Measurements from ENCODE around the gene SLC22A4.

Gene SLC22A4

DNA sequence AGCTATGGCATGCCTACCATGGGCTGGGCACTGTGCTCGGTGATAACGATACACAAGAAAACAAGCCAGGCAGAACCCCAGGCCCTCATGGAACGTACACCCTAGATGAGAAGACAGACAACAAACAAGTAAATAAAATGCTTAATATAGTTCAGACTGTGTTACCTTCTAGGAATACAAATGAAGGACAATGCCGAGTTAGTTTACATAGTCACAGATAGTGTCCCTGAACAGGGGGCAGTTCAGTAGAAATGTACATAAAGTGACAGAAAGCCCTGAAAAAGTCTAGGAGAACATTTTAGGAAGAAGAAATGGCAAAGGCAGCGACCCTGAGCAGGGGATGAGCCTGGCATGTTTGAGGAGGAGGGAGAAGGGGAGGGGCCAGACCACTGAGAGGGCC is 97.1 kb downstream of the SLC22A4 start:
- no peak for DNase-seq
- no peak overlapping the region for H2AFZ ChIP-seq (ENCODE audit: insufficient read depth, low read length, poor library complexity)
- no peak overlapping the region for H2BK5ac ChIP-seq (ENCODE audit: low read depth, low read length, poor library complexity)
- no peak overlapping the region for H2AK5ac ChIP-seq (ENCODE audit: low read length)
- H3K4me2 ChIP-seq (ENCODE audit: low read length): no peak overlapping the region
- H3K36me3 ChIP-seq (ENCODE audit: control insufficient read depth in 1 of 2, insufficient read depth in 2 of 2, low read length in 2 of 2): peaks cover 9 to 12% of the 10 kb centered on the region in 2 experiments
- no peak overlapping the region for H4K91ac ChIP-seq (ENCODE audit: low read depth, low read length)
- no peak overlapping the region for H3K23ac ChIP-seq (ENCODE audit: low read length)
- H2BK120ac ChIP-seq (ENCODE audit: insufficient read depth, low read length, poor library complexity): no peak overlapping the region
- no peak overlapping the region for H2BK12ac ChIP-seq (ENCODE audit: low read length)
- H3K79me2 ChIP-seq (ENCODE audit: control insufficient read depth, insufficient read depth, low read length, poor library complexity): no peaks in the 10 kb centered on the region
- H3K4me1 ChIP-seq (ENCODE audit: control insufficient read depth in 1 of 2, insufficient read depth in 2 of 2, low read length in 2 of 2): peaks cover 26 to 35% of the 10 kb centered on the region in 2 experiments
- H3K79me1 ChIP-seq (ENCODE audit: low read length): peaks cover 17% of the 10 kb centered on the region
- no peaks in the 10 kb centered on the region for H3K9me3 ChIP-seq (ENCODE audit: insufficient read depth, low read depth, low read length)
- WGBS (ENCODE audit: extremely low coverage, insufficient coverage, insufficient read length): no CpG with 5 or more reads among the region's 5 CpGs
- H3K27ac ChIP-seq (ENCODE audit: low read depth, low read length): no peak overlapping the region
- H3K4me3 ChIP-seq (ENCODE audit: low read depth, low read length): no peak overlapping the region
- H3K18ac ChIP-seq (ENCODE audit: low read length): no peak overlapping the region
- no peak overlapping the region for H3K4ac ChIP-seq (ENCODE audit: low read depth, low read length)
- no peak overlapping the region for H3K14ac ChIP-seq (ENCODE audit: low read length)
- no peak overlapping the region for H3K9ac ChIP-seq (ENCODE audit: low read length)
- no peak overlapping the region for H4K8ac ChIP-seq (ENCODE audit: low read depth, low read length)
- no peaks in the 10 kb centered on the region for H3K27me3 ChIP-seq (ENCODE audit: insufficient read depth, low read length)
- no peak overlapping the region for H4K12ac ChIP-seq (ENCODE audit: low read depth, low read length)

DNA sequence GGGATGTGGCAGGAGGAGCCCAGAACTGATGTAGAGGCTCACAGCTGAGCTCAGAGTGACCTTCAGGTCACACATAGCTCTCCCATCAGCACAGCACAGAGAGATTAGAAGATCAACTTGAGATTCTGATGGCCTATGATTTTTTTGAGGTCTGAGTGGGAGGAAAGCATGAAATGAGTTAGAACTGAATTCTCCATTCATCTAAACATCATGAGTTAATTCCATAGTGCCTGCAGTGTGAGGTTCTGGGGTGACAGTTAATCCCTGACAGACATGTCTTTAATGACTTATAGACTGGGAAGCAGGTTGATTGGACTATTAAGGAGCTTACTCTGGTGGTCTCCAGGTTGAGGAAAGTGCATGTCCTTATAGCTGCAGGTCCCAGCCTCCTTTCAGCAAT is 97.7 kb downstream of the SLC22A4 start:
- DNase-seq: no peak
- Histone ChIP-seq H2BK12ac (ENCODE audit: low read length) (no peak overlapping the region), H3K36me3 (ENCODE audit: control insufficient read depth in 1 of 2, insufficient read depth in 2 of 2, low read length in 2 of 2) (peaks cover 9 to 12% of the 10 kb centered on the region in 2 experiments), H2AK5ac (ENCODE audit: low read length) (no peak overlapping the region), H3K9me3 (ENCODE audit: insufficient read depth, low read depth, low read length) (no peaks in the 10 kb centered on the region), H4K12ac (ENCODE audit: low read depth, low read length) (no peak overlapping the region), H3K9ac (ENCODE audit: low read length) (no peak overlapping the region), H3K4me1 (ENCODE audit: control insufficient read depth in 1 of 2, insufficient read depth in 2 of 2, low read length in 2 of 2) (peaks cover 27 to 37% of the 10 kb centered on the region in 2 experiments), H3K4ac (ENCODE audit: low read depth, low read length) (no peak overlapping the region), H3K4me3 (ENCODE audit: low read depth, low read length) (no peak overlapping the region), H2BK5ac (ENCODE audit: low read depth, low read length, poor library complexity) (no peak overlapping the region), H3K18ac (ENCODE audit: low read length) (no peak overlapping the region), H3K79me2 (ENCODE audit: control insufficient read depth, insufficient read depth, low read length, poor library complexity) (no peaks in the 10 kb centered on the region), H2AFZ (ENCODE audit: insufficient read depth, low read length, poor library complexity) (no peak overlapping the region), H2BK120ac (ENCODE audit: insufficient read depth, low read length, poor library complexity) (no peak overlapping the region), H3K23ac (ENCODE audit: low read length) (no peak overlapping the region), H3K27me3 (ENCODE audit: insufficient read depth, low read length) (no peaks in the 10 kb centered on the region), H3K4me2 (ENCODE audit: low read length) (no peak overlapping the region), H3K14ac (ENCODE audit: low read length) (no peak overlapping the region), H4K91ac (ENCODE audit: low read depth, low read length) (no peak overlapping the region), H3K27ac (ENCODE audit: low read depth, low read length) (no peak overlapping the region), H3K79me1 (ENCODE audit: low read length) (peaks cover 15% of the 10 kb centered on the region), H4K8ac (ENCODE audit: low read depth, low read length) (no peak overlapping the region)

DNA sequence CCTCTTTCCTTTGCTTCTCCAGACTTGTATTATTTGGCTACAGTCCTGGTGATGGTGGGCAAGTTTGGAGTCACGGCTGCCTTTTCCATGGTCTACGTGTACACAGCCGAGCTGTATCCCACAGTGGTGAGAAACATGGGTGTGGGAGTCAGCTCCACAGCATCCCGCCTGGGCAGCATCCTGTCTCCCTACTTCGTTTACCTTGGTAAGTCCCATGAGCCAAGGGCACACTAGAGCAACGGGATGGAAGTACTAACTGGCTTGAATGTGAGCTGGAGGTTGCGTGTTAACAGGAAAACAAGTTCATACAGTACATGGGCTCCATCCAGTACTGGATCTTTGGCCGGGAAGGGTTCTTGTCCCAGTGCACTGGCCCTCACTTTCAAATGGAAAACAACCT is 98.2 kb downstream of the SLC22A4 start:
- H3K27ac ChIP-seq (ENCODE audit: low read depth, low read length): no peak overlapping the region

DNA sequence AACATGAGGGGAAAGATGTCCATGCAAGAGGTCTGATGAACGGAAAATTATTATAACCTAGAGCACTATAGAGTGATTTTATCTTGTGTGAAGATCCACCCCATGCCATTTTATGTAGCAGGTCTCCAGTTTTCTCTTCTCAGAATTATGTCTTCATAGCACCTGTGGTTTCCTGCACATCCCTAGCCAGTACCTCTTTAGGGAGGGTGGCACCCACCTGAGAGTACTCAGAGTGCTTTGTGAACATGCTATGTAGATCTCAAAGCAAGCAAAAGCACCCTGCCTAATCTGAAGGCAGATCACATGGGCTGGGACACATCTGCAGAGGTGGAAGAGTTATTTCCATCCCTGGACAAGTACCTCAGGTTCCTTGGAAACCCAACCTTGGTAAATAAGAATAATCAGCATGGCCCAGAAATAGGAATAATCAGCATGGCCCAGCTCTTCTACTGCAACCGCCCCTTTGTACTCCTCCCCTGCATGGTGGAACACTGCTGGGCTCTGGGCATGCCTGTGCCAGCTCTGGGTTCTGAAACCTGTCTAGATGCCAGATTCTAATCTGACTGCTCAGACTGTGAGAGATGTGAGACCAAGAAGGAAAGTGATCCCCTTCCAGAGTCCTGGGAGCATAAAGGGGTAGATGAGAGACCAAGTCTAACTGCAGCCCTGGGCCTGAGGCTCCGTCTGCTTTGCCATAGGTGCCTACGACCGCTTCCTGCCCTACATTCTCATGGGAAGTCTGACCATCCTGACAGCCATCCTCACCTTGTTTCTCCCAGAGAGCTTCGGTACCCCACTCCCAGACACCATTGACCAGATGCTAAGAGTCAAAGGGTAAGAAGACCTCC is 99.0 kb downstream of the SLC22A4 start:
- no peak overlapping the region for H3K27ac ChIP-seq (ENCODE audit: low read depth, low read length)
- no peak overlapping the region for H3K4ac ChIP-seq (ENCODE audit: low read depth, low read length)
- H2AFZ ChIP-seq (ENCODE audit: insufficient read depth, low read length, poor library complexity): no peak overlapping the region
- H3K79me1 ChIP-seq (ENCODE audit: low read length): peaks cover 11% of the 10 kb centered on the region
- H3K4me3 ChIP-seq (ENCODE audit: low read depth, low read length): no peak overlapping the region
- H2BK5ac ChIP-seq (ENCODE audit: low read depth, low read length, poor library complexity): no peak overlapping the region
- H3K4me2 ChIP-seq (ENCODE audit: low read length): no peak overlapping the region
- no peak overlapping the region for H4K91ac ChIP-seq (ENCODE audit: low read depth, low read length)
- no peak overlapping the region for H3K23ac ChIP-seq (ENCODE audit: low read length)
- no peak overlapping the region for H2BK120ac ChIP-seq (ENCODE audit: insufficient read depth, low read length, poor library complexity)
- no peak overlapping the region for H3K18ac ChIP-seq (ENCODE audit: low read length)
- no peaks in the 10 kb centered on the region for H3K9me3 ChIP-seq (ENCODE audit: insufficient read depth, low read depth, low read length)
- no peak overlapping the region for H2AK5ac ChIP-seq (ENCODE audit: low read length)
- H4K12ac ChIP-seq (ENCODE audit: low read depth, low read length): no peak overlapping the region
- H4K8ac ChIP-seq (ENCODE audit: low read depth, low read length): no peak overlapping the region
- no peaks in the 10 kb centered on the region for H3K79me2 ChIP-seq (ENCODE audit: control insufficient read depth, insufficient read depth, low read length, poor library complexity)
- DNase-seq: no peak
- H3K36me3 ChIP-seq (ENCODE audit: control insufficient read depth in 1 of 2, insufficient read depth in 2 of 2, low read length in 2 of 2): peaks cover 9 to 12% of the 10 kb centered on the region in 2 experiments
- H3K14ac ChIP-seq (ENCODE audit: low read length): no peak overlapping the region
- WGBS (ENCODE audit: extremely low coverage, insufficient coverage, insufficient read length): no CpG with 5 or more reads among the region's 6 CpGs
- no peaks in the 10 kb centered on the region for H3K27me3 ChIP-seq (ENCODE audit: insufficient read depth, low read length)
- H3K4me1 ChIP-seq (ENCODE audit: control insufficient read depth in 1 of 2, insufficient read depth in 2 of 2, low read length in 2 of 2): peaks cover 27 to 39% of the 10 kb centered on the region in 2 experiments
- H3K9ac ChIP-seq (ENCODE audit: low read length): no peak overlapping the region
- no peak overlapping the region for H2BK12ac ChIP-seq (ENCODE audit: low read length)

More for the DNA sequence above, 98.2 kb downstream of the SLC22A4 start:
- no peak overlapping the region for H2AFZ ChIP-seq (ENCODE audit: insufficient read depth, low read length, poor library complexity)
- DNase-seq: no peak
- H3K4me1 ChIP-seq (ENCODE audit: control insufficient read depth in 1 of 2, insufficient read depth in 2 of 2, low read length in 2 of 2): peaks cover 25 to 37% of the 10 kb centered on the region in 2 experiments
- H3K14ac ChIP-seq (ENCODE audit: low read length): no peak overlapping the region
- no peak overlapping the region for H2BK12ac ChIP-seq (ENCODE audit: low read length)
- H4K12ac ChIP-seq (ENCODE audit: low read depth, low read length): no peak overlapping the region
- no peak overlapping the region for H2BK5ac ChIP-seq (ENCODE audit: low read depth, low read length, poor library complexity)
- H3K27me3 ChIP-seq (ENCODE audit: insufficient read depth, low read length): no peaks in the 10 kb centered on the region
- no peaks in the 10 kb centered on the region for H3K79me2 ChIP-seq (ENCODE audit: control insufficient read depth, insufficient read depth, low read length, poor library complexity)
- H3K4me2 ChIP-seq (ENCODE audit: low read length): no peak overlapping the region
- WGBS (ENCODE audit: extremely low coverage, insufficient coverage, insufficient read length): no CpG with 5 or more reads among the region's 8 CpGs
- no peak overlapping the region for H3K4me3 ChIP-seq (ENCODE audit: low read depth, low read length)
- no peak overlapping the region for H3K18ac ChIP-seq (ENCODE audit: low read length)
- H3K9ac ChIP-seq (ENCODE audit: low read length): no peak overlapping the region
- H3K23ac ChIP-seq (ENCODE audit: low read length): no peak overlapping the region
- peaks cover 15% of the 10 kb centered on the region for H3K79me1 ChIP-seq (ENCODE audit: low read length)
- H2AK5ac ChIP-seq (ENCODE audit: low read length): no peak overlapping the region
- H3K36me3 ChIP-seq (ENCODE audit: control insufficient read depth in 1 of 2, insufficient read depth in 2 of 2, low read length in 2 of 2): peaks cover 9 to 12% of the 10 kb centered on the region in 2 experiments
- H3K4ac ChIP-seq (ENCODE audit: low read depth, low read length): no peak overlapping the region
- H3K9me3 ChIP-seq (ENCODE audit: insufficient read depth, low read depth, low read length): no peaks in the 10 kb centered on the region
- H2BK120ac ChIP-seq (ENCODE audit: insufficient read depth, low read length, poor library complexity): no peak overlapping the region
- no peak overlapping the region for H4K91ac ChIP-seq (ENCODE audit: low read depth, low read length)
- H4K8ac ChIP-seq (ENCODE audit: low read depth, low read length): no peak overlapping the region
